Transverse colon (tissue), 4 donors: Measurements from ENCODE around the gene CPOX.

Experiments used
- CTCF ChIP-seq, 5 experiments: fragments of 200-600 bp in 3 of 5; fragments of 450-650 bp in 2 of 5; sonication (generic) in 3 of 5; IDR thresholded peaks; 1 replicate in 2 of 5; 2 replicates in 3 of 5; pipeline ENCODE4 v1.5.1; 2016 to 2017; ENCODE audit warnings: antibody characterized with exemption in 5 of 5, inconsistent platforms in 3 of 5, mild to moderate bottlenecking in 2 of 5, moderate library complexity in 1 of 5
- EP300 ChIP-seq: sonication (generic); formaldehyde crosslinking; IDR thresholded peaks from one replicate; pipeline ENCODE4 v1.6.1; 2017; ENCODE audit warnings: antibody characterized with exemption, low read depth
- POLR2A ChIP-seq: fragments of 450-650 bp; IDR thresholded peaks from one replicate; pipeline ENCODE4 v1.6.1; 2016; ENCODE audit warnings: antibody characterized with exemption, mild to moderate bottlenecking, moderate library complexity
- POLR2AphosphoS5 ChIP-seq, 3 donors: sonication (generic); formaldehyde crosslinking; IDR thresholded peaks; one replicate each; pipeline ENCODE4 v1.6.1; 2016; ENCODE audit warnings: antibody characterized with exemption in 3 of 3

- no peak for TF ChIP-seq POLR2A
- TF ChIP-seq CTCF (IDR thresholded peaks at IDR 0.05): no peak
- no peak for TF ChIP-seq EP300
- TF ChIP-seq POLR2AphosphoS5 (IDR thresholded peaks at IDR 0.05): no peak
These were observed 10.2 kb upstream of the CPOX start for GRCh38 chr3:98603580-98603979.
